H4 (cell line): Measurements from ENCODE around the gene CTNNA1. TPM values are rescaled to one million over a fixed set of nuclear protein-coding genes. Genes with fewer than 3 reads are reported as not detected.

Experiments used
- total RNA-seq: library from RNA; depleted of rRNA; stranded (reverse); fragments of >200 nt; shearing (Covaris generic); gene quantifications from 2 replicates; pipeline ENCODE4 v1.2.3, GENCODE V29; 2014; rRNA removed

CTNNA1 gene
- total RNA-seq, 1 experiment from 2014 or later = 228 TPM

Other genes starting within 250 kb of the CTNNA1 start
- gene ETF1, start 210.2 kb upstream of the CTNNA1 start, total RNA-seq = 163 and 179 TPM in 2 replicates
- gene HSPA9, start 178.0 kb upstream of the CTNNA1 start, total RNA-seq = 647 and 690 TPM in 2 replicates
- gene LRRTM2, start 121.9 kb downstream of the CTNNA1 start, total RNA-seq = 1.2 and 3.4 TPM in 2 replicates